Measurements from ENCODE around the gene LRRC52.
A peak's percentile ranks its signal among the peaks of the same experiment; 100 is the strongest.
"Not testable (repeated sequence)": the region's sequence is repeated elsewhere in the genome, so short reads cannot be mapped to it uniquely, and the experiment has no call there.

Gene LRRC52

DNA sequence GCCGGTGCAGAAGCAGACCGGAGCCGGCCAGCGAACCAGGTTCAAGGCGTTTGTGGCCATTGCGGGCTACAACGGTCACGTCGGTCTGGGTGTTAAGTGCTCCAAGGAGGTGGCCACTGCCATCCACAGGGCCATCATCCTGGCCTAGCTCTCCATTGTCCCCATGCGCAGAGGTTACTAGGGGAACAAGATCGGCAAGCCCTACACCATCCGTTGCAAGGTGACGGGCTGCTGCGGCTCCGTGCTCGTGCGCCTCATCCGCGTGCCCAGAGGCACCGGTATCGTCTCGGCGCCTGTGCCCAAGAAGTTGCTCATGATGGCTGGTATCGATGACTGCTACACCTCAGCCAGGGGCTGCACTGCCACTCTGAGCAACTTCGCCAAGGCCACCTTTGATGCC, 38.1 kb downstream of the LRRC52 start:
- no peak for DNase-seq

DNA sequence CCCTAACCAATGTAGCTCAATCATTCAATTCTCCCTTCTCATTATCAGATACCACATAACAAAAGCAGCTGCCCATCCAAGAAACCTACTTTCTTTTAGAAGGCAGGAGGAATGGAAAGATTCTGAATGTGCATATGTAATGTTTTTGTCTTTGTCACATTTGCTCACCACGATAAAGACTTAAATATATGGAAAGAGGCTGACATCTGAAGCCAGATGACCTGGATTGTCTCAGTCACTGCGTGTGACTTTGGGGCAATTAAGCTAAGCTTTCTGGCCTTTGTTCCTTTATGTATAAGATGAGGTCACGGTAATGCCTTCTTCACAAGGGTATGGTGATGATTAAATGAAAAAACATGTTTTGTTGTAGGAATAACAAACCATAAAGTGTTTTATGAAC, 42.6 kb downstream of the LRRC52 start:
- DNase-seq = no peak

DNA sequence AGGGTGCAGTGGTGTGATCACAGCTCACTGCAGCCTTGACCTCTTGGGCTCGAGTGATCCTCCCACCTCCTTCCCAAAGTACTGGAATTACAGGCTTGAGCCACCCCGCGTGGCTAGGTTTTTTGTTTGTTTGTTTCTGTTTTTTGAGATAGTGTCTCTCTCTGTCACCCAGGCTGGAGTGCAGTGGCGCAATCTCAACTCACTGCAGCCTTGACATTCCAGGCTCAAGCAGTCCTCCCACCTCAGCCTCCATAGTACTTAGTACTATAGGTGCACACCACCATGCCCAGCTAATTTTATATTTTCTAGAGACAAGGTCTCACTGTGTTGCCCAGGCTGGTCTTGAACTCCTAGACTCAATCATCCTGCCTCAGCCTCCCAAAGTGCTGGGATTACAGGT, 47.6 kb downstream of the LRRC52 start:
- not testable (repeated sequence) for DNase-seq

DNA sequence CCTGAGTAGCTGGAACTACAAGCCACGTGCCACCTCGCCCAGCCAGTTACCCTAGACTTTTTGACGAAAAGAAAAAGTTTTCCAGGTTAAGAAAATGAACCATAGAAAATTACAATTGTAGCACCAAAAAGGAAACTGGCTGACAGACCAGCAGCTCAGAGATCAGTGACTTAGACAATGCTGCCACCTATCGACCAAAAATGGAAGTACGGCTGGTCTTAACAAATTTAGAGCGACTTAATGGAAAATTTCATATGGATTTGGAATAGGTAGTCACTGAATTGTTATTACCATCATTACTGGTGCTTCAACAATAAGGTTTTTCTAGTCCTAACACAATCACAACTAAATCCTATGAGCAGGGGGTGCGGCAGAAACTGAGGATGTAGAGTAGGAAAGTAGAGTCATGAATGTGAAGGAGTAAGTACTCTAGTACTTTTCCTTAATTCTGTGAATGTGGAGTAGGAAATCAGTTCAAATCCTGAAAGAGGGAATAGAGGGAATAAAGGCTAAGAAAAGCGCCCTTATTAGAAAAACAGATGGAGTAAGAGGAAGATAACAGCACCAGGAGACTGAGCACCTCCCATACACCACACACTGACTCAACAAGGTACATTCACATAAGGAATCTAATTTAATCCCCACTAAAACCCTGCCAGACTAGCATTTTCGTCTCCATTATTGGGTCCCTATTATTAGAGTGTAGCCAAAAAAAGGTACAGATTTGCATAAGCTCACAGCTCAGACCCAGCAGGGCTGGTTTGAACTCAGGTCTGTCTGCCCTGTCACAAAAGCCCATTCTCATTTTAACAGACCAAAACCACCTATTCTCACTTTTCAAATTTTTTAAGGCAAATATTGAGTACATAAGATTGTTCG, 49.4 kb downstream of the LRRC52 start:
- peak; percentile 10 for DNase-seq

DNA sequence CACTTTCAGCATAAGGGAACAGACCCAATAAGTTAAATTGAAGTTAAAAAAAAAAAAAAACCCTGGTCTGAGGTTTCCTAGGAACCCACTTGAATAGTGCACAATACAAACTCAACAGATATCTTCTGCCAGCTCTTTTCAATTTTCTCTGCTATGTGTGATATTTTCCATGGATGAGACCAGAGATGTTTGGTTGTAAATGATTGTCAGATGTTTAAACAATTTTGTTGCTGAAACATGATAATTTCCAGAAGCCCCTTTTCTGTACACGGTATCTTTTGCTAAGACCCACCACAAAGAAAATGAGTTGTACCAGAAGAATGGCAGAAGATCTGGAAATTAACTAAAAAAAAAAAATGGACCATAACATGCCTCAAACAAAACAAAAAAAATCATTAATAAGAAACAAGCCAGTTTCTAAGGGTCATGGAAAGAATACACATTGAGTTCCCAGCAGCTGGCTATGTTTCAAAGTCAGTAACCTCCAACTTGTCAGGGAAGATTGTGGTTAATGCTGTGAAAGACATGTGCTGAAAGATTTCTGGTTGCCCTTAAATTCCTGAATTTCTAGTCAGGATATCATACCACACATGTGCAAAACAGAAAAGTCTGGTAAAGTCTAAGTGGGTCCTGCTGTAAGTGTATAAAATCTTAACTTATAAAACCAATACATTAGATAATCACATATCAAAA, 51.6 kb downstream of the LRRC52 start:
- DNase-seq = peak; percentile 20

DNA sequence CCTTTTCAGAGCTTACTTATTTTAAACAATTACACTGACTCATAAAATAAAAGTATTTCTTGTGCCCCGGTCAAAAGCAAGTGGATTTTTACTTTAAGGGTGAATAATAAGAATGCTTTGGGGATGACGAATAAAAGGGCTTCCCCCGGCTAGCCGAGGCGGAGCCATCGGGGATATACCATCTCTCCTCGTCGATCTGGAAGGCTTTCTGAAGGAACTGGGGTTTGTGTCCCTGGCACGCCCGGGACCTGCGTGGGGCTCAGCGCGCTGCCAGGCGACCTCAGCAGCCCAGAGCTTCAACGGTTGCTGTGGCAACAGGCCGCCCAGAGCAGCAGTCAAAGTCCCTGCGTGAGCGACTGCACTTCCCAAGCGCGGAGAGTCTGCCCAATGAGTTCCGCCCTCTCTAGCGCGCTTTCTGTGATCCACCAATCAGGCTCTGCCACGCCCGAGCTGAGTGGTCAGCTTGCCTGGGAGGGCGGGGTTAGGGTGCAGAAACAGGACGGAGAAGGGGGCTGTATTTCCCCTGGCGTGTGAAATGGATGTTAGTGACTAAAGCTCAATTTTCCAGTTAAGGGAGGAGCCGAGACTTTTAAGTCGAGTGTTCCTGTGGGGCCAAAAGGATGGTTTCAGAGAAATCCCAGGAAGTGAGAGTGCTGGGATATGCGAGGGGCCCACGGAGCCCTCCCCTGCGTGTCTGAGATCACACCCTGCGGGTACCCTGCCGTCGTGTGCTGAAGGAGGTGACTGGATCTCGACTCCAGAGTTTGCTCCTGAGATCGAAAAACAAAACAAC, 54.3 kb downstream of the LRRC52 start:
- peak; percentile 97 for DNase-seq

DNA sequence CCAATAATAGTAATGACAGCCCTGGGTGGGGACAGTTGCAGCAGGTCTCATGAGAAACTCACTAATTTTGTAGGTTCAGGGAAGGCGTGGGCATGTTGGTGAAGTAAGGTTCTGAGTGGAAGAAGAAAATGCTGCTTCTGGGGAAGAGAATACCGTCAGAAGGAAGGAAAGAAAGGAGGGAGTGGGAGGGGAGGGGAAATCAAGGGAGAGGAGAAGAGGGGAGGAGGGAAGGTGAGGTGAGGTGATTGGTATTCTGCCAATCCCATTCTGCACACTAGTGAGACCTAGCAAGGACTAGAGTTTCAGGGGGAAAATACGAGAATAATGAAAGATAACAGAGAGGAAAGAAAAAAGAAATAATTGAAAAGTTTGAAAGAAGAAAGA, 54.9 kb downstream of the LRRC52 start:
- no peak for DNase-seq

DNA sequence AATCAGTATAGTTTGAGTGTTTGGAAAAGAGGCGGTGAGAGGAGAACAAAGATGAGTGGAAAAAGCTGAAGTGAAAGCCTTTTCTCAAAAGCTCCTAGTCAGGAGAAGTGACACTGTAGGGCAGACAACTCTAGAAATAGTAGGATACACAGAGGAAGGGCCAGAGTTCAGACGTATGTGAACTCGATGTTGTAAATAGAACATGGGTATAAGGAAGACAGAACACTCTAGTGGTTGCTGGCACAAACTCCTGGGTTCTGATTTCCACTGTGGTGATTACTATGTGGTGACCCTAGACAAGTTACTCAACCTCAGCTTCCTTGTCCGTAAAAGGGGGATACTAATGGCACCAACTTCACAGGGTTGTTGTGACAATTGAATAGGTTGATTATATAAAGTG, 57.0 kb downstream of the LRRC52 start:
- DNase-seq = no peak

DNA sequence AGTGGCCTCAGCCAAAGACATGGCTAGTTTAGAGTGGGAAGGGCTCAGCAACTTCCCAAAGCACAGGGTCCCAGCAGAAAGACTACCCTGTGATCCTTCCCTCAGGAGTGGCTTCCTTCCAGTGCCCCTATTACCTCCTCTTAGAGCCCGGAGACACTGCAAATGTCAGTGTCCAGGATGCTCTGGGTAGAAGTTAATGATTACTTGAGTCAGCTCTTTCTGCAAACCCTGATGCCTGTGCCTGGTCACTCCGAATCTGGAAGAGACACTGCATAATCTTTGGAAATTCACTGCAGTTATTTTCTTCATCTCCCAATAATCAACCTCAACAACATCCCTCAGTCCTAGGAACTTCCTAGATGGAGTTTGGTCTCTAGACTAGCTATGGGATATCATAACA, 60.0 kb downstream of the LRRC52 start:
- DNase-seq = no peak

DNA sequence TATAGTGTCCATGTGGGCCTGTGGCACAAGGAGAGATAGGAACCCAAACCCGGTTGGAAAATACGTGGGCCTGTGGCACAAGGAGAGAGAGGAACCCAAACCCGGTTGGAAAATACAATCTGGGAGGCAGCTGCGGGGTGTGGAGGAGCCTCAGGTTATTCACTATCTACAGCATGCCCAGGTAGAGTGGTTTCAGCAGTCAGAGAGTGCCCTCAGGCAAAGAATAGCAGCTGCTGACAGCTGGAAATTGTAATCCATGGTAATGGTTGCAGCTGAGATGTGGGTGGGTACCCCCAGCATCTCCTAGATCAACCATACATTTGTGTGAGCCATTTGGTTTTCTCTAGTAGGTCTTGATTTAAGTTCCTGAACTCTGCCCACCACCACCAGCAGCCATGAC, 61.4 kb downstream of the LRRC52 start:
- no peak for DNase-seq

DNA sequence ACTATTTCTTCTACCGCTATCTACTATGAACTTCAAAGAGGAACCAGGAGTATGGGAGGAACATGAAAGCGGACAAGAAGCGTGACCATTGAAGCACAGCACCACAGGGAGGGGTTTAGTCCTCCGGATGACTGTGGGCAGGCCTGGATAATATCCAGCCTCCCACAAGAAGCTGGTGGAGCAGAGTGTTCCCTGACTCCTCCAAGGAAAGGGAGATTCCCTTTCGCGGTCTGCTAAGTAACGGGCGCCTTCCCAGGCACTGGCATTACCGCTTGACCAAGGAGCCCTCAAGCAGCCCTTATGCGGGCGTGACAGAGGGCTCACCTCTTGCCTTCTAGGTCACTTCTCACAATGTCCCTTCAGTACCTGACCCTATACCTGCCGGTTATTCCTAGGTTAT, 62.9 kb downstream of the LRRC52 start:
- not testable (repeated sequence) for DNase-seq

DNA sequence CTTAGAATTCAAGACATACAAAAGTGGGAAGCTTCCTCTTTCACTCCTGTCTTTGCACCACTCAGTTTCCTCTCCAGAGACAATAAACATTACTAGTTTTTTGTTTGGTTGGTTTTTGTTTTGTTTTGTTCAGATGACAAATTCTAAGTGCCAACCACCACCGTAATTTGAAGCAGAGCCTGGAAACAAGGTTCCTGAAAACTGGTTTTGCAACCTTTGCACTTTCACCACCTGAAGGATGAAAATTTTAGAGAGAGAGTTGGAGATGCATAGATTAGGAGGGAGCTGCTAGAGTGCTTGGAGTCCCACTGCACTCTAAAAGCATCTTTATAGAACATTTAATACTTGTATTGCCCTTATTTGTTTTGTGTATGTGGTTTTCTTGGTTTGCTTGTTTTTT, 67.1 kb downstream of the LRRC52 start:
- no peak for DNase-seq

DNA sequence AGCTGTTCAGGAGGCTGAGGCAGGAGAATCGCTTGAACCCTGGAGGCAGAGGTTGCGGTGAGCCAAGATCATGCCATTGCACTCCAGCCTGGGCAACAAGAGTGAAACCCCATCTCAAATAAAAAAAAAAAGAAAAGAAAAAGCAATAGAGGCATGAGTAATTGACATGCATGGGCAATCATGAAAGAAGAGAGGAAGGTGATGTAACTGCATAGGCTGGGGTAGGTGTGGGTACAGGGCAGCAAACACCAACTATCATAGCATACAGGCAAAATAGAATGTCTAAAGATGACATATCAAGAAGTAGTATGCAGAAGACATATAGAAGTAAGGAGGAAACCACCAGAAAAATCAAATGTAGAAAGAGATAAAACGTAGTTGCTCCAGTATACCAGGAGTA, 68.3 kb downstream of the LRRC52 start:
- no peak for DNase-seq

All from NCI-H226 (cell line).